Ramos (cell line): ENCODE data around the gene VPS16.

Experiments
- in situ Hi-C: fragments of 300-500 bp; cut with MboI; formaldehyde crosslinking; loops from one replicate; pipeline ENCODE4 v1.14.3; 2022; ENCODE audit warnings: low sequenced_read_pairs; ENCODE audit not compliant: unreplicated experiment

Gene VPS16

DNA sequence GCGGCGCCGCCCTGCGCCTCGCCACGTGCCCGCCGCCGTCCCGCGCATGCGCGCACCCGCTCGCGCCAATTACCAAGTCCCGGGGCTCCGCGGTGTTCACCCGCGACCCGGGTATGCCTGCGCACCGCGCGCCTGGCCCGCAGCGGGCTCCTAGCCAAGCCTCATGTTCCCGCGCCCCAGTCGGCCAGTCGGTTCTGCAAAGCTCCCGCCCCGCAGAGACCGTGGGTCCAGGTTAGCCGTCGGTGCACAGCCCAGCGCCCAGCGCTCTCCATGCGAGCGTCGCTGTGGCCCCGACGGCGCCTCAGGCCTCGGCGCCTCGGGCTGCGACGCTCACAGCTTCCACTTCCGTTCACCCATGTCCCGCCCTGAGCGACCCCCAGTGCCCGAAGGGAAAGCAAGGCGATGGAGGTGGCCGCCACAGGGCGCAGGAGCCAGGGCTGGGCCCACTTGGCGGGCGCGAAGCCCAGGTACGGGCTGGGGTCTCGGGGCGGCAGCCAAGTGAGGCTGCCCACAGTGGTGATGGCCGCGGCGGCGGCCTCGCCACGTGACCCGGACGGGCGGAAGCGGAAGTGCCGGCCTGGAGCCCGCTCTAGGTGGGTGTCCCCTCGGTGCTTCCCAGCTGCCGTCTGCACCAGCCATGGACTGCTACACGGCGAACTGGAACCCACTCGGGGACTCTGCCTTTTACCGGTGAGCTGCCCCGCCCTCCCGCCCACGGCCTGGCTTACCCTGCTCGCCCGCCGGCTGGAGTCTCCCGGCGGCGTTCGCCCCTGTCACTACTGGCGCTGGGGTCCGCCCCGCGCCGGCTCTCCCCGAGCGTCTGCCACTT is at the start of gene VPS16, which contains the start of gene PCED1A:
VPS16 (plus strand) TSS at position 608 of the 829 bp plus-strand sequence; CDS start at position 638, 30 bp downstream.
PCED1A (minus strand) TSS at position 518 of the 829 bp plus-strand sequence. CDS start 743 bp downstream, outside the sequence.
- in situ Hi-C loops: no loop called here

DNA sequence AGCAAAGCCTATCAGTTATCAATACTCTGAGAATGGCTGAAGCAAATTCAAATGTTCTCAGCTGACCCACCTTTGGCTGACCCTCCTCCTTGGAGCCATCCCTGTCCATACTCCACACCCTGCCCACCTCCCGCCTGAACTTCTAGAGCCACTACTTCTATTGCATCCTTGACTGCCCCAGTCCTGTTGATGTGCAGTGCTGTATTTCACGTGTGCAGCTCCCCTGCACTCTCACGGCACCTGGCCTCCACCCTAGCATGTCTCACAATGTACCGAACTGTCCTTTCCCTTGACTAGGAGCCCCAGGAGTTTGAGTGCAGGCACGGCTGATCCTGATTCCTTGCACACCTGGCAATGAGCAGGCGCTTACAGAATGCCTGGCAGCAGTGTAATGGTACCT is 47.1 kb upstream of the VPS16 start:
- in situ Hi-C loops: no loop called here

DNA sequence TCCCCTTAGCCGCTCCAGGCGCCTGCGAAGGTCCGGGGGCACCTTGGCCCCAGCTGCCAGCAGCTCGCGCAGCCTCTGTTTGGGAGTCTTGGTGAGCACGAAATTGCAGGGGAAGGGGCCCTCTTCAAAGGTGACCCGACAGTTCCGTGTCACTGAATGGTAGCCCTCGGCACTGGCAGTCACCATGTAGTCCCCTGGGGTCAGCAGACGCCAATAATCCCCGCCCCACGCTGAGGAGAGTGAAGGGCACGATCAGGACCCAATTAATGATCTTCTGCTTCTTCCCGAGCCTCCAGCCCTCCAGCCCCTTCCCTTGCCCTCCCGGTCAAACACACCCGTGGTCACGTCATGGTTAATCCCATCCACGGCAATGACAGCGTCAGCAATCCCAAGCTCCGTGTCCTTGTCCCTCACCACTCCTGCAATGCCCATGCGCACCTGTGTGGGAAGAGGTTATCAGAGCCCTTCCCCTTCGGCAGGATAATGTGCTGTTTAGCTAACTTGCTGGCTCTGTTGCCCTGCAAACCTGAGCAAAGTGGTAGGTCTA is 46.3 kb upstream of the VPS16 start:
- in situ Hi-C loops: no loop called here

- in situ Hi-C loops: no loop called here
Measured at GRCh38 chr20:2794866-2795447, 45.6 kb upstream of the VPS16 start.

DNA sequence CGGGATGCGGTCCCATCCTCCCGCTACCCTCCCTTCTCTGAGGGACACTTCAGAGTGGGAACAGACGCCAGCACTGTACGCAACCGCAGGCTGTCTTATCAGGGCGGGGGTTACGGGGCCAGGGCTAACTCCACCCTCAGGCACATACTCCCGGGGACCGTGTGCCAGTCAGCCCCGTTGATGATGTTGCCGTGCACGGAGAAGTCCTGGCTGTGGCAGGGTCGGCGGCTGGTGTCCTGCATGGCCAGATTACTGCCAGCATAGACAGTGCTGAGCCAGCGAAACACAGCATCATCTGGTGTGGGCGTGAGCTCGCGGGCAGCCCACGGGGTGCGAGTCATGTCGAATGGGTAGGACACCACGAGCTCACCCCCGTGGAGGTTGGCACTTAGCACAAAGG is 45.1 kb upstream of the VPS16 start:
- in situ Hi-C loops: no loop called here

GRCh38 chr20:2796011-2796660 is 44.4 kb upstream of the VPS16 start:
- in situ Hi-C loops: no loop called here

DNA sequence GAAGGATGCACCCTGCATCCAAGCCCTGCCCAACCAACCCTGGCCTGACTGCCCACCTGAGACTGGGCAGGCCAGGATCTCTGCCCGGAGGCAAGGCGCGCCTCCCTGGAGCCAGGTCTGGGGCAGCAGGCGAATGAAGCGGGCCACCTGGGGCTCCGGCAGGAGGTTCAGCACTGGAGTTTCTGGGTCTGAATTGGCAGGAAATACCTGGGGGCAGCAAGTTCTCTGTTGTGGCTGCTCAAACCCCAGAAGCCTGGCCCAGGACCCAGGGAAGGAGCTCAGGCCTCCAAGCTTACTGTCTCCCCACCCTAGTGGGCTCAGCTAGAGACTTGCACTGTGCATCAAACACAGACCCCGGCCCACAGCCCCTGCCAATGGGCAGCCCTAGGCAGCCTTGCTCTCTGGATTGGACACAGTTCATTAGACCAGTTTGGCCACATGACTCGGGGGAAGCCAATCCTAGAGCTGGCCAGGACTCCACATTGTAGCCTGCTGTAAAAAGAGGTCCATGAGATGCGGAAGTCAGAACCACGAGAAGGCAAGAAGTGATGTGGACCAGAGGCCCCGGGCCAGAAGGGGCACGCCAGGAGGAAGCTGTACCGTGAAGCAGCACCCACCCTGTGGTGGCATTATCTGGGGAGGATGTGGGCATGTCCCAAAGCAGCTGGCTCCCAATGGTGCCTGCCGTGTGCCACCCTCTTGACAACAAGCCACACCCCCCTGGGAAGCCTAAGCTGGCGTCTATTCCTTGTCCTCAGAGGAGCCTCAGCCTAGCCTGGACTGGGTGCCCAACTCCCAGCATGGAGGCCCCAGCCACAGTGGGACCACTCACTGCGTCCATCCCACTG is 43.2 kb upstream of the VPS16 start:
- in situ Hi-C loops: no loop called here

GRCh38 chr20:2798095-2798805 is 42.3 kb upstream of the VPS16 start:
- in situ Hi-C loops: no loop called here

DNA sequence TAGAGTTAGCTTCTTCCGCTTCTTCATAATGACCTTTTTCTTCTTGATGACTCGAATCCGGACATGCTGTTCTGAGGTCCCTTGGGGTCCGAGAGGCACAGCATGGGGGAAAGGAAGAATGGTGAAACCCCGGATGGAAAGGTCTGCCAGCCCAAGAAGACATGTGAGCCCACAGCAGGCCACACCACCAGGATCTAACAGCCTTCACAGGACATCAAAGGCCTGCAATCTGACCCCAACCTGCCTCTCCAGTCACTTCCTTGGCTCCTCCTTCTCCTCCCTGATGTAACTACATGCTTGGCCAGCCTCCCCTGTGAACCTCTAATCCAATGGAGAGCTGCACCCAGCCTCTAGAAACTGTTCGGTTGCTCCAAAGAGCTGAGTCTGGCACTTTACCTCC is 41.7 kb upstream of the VPS16 start:
- in situ Hi-C loops: no loop called here

DNA sequence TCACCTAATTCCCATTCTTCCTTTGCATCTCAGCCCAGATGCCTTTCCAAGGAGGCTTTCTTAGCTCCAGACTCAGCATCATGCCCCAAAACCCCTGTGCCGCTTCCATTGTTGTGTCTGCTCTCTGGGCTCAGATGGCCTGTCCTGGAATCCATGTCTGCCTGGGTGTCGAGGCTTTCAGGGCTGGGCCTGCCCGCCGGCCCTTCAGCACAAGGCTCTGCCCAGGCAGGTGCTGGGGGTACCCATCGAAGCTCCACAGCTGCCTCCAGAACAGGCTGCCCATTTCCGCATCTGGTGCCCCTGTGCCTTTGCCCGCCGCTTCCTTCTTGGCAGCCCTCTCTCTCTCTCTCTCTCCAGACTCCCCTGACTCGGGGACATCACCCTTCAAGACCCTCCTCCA is 41.3 kb upstream of the VPS16 start:
- in situ Hi-C loops: no loop called here

GRCh38 chr20:2799688-2800520 is 40.6 kb upstream of the VPS16 start:
- in situ Hi-C loops: no loop called here

DNA sequence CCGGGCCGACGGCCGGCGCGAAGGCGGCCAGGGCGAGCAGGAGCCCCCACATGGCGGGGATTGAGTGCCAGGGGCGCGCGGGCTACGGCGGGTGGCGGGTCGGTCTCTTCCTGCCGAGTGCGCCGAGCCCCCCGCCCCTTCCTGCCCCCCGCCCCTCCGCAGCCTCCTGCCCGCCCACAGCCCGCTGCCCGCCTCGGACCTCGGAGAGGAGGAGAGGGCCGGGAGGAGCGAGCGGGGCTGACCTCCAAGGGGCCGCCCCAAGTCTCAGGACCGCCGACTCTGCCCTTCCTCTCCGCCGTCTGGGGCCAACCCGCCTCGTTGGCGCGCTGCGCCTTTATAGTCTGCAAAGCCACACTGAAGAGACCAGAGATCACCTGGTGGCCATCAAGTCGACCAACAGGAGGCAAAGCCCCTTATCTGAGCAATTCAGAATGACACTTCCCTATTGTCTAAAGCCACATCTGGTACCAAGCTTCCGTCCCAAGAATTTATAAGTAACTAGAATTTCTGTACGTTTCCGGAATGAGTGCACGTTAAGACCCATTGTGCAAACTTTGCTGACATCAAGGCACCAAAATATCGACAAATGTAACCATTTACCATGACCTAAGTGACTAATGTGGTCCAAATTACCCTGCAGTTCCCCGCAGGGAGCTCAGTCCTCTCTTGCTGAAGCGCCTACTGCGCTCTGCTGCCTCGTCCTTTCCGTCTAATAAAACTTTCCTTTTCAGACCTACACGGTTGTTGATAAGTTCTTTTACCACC is 39.8 kb upstream of the VPS16 start, which contains the start of gene CPXM1:
CPXM1 (minus strand) TSS at position 107 of the 765 bp plus-strand sequence; CDS start at position 52, 55 bp downstream.
- in situ Hi-C loops: no loop called here

- in situ Hi-C loops: no loop called here
Measured at GRCh38 chr20:2801286-2801728, 39.2 kb upstream of the VPS16 start.

- in situ Hi-C loops: no loop called here
Measured at GRCh38 chr20:2804041-2804828, 36.3 kb upstream of the VPS16 start.

GRCh38 chr20:2804852-2805688 is 35.5 kb upstream of the VPS16 start:
- in situ Hi-C loops: no loop called here
